Heart left ventricle (tissue), 16 donors: ENCODE data around the gene PTPRM. TPM values are rescaled to one million over a fixed set of nuclear protein-coding genes. Genes with fewer than 3 reads are reported as not detected.

Experiments
- ATAC-seq, 4 donors: fragments of 200-7000 bp; cut with Tn5 transposase; one replicate each; pipeline ENCODE4 v1.9.1; 2020 to 2022; ENCODE audit warnings: moderate library complexity in 4 of 4, mild to moderate bottlenecking in 3 of 4, moderate number of reproducible peaks in 1 of 4
- DNase-seq, 5 donors: peaks; one replicate each; pipeline ENCODE4 v3.0.0-alpha.2; 2020
- H3K27ac ChIP-seq, 12 donors: fragments of 200-600 bp; sonication (generic) in 4 of 12; one replicate each; pipeline versions ENCODE4 v1.5.0 to v1.8.0; 2016 to 2022; ENCODE audit warnings: mild to moderate bottlenecking in 2 of 12
- H3K27me3 ChIP-seq, 9 donors: fragments of 200-600 bp; sonication (generic) in 2 of 9; one replicate each; pipeline versions ENCODE4 v1.5.1 to v1.8.0; 2016 to 2022; ENCODE audit warnings: mild to moderate bottlenecking in 3 of 9
- H3K36me3 ChIP-seq, 9 donors: fragments of 200-600 bp; sonication (generic) in 2 of 9; one replicate each; pipeline versions ENCODE4 v1.5.0 to v1.8.0; 2018 to 2022; ENCODE audit warnings: mild to moderate bottlenecking in 2 of 9
- H3K4me1 ChIP-seq, 12 donors: fragments of 200-600 bp; sonication (generic) in 4 of 12; one replicate each; pipeline versions ENCODE4 v1.5.0 to v1.8.0; 2016 to 2022; ENCODE audit warnings: mild to moderate bottlenecking in 3 of 12
- H3K4me3 ChIP-seq, 12 donors: fragments of 200-600 bp; sonication (generic) in 4 of 12; one replicate each; pipeline versions ENCODE4 v1.5.0 to v1.8.0; 2017 to 2022; ENCODE audit warnings: mild to moderate bottlenecking in 9 of 12, moderate library complexity in 4 of 12
- H3K9me3 ChIP-seq, 12 donors: fragments of 200-600 bp; sonication (generic) in 4 of 12; one replicate each; pipeline versions ENCODE4 v1.5.0 to v1.8.0; 2016 to 2022; ENCODE audit warnings: mild to moderate bottlenecking in 1 of 12
- CTCF ChIP-seq, 12 donors: fragments of 200-600 bp; sonication (generic) in 4 of 12; IDR thresholded peaks; one replicate each; pipeline versions ENCODE4 v1.5.0 to v1.8.0; 2018 to 2022; ENCODE audit warnings: antibody characterized with exemption in 12 of 12, mild to moderate bottlenecking in 5 of 12
- POLR2A ChIP-seq, 2 donors: fragments of 450-650 bp; IDR thresholded peaks; one replicate each; pipeline ENCODE4 v1.6.1; 2017; ENCODE audit warnings: antibody characterized with exemption in 2 of 2, mild to moderate bottlenecking in 2 of 2, moderate library complexity in 2 of 2
- WGBS, 4 donors: extraction: QIAGEN DNeasy Blood & Tissue Kit in 2 of 4; methylation state at CpG; one replicate each; pipeline versions ENCODE4 v1.1.5 to v1.1.7; 2013 to 2018; 5-methylcytosine and 5-hydroxymethylcytosine counted together
- intact Hi-C, 10 donors: fragments of 100-400 bp; cut with DNase I; formaldehyde crosslinking; loops; one replicate each; pipeline versions ENCODE4 v1.11.1 to v1.14.2; 2022
- polyA plus RNA-seq, 2 donors: library from polyadenylated mRNA; stranded (reverse); fragments of 200-250 nt; gene quantifications; one replicate each; pipeline ENCODE4 v1.2.3, GENCODE V29; 2013
- total RNA-seq, 9 donors: library from RNA; depleted of rRNA in 2 of 9; stranded (reverse); fragments of >200 nt in 2 of 9; fragmentation: NEBNext Ultra II Directional in 3 of 9; extraction: Animal tissue kit (Norgen Biotek cat#: 25700) in 3 of 9; gene quantifications; one replicate each; pipeline versions ENCODE4 v1.1.0 to v1.2.4, GENCODE V29; 2016 to 2023
- donor health status: ischemic (EF 13 %, LVEDD 7.1; RV severe dilation, severe dysfunction).
- donor health status: healthy with polysubstance abuse.
- donor health status: DM: no; HTN: yes; CAD: no.
- donor health status: DM: no; HTN: no; CAD: no.
- donor health status: ischemic (EF 25% LVEDD 6.9; RV normal size, moderate dysfunction).
- donor health status: ischemic (EF 25% LVEDD 5.7; RV mildly dilated, moderate dysfunction).
- donor health status: healthy.
- donor health status: DM: yes; HTN: yes; CAD: no.
- donor health status: ischemic (EF 35%, LVEDD 5.7; RV mildly dilated, moderate dysfunction).
- donor health status: nonischemic (EF 11% LVEDD 7.7; RV severe dilation, severe dysfunction).
- donor health status: DM: yes; HTN: yes; CAD: no.
- donor health status: PGD.
- donor health status: ischemic (EF 29% LVEDD 5.4; RV normal size, mild dysfunction).
- donor health status: nonischemic (EF 23%, LVEDD 6.1; RV moderate dilation, normal function).

The PTPRM gene
- total and polyA plus RNA-seq, 11 donors: 93.8 to 186 (median 123) TPM

DNA sequence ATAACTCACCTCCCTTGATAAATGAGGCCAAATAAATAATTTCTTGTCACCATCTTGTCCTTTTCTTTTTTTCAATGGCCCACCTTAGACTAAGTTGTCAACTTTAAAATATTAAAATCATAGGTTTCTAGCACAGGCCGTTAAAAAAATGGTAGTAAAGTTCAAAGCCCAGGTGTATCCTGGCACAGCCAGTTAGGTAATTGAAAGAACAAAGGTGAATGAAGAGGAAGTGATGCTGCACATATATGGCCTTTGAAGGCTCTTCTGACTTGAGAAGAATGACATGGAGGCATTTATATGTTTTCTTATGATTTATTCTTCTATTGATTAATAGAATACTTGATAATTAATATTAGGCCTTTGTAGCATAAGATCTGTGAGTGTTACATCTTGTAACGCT lies 208.7 kb downstream of the PTPRM start:
- 80 to 87% (median 82%) methylated on average over 2 of the region's 2 CpGs for WGBS, 4 donors
- Histone ChIP-seq H3K36me3 (peaks cover 0 to 7% (median 0%) of the 10 kb centered on the region in 9 donors), H3K4me3 (no peak overlapping the region), H3K9me3 (no peaks in the 10 kb centered on the region), H3K27me3 (no peaks in the 10 kb centered on the region), H3K27ac (no peak overlapping the region), H3K4me1 (peaks cover 0 to 50% (median 24%) of the 10 kb centered on the region in 12 donors)
- no peak for TF ChIP-seq CTCF (IDR thresholded peaks at IDR 0.05)
- TF ChIP-seq POLR2A (IDR thresholded peaks at IDR 0.05): no peak
- DNase-seq (no peak), ATAC-seq (no peak)
- intact Hi-C loops: loop anchor here in 2 of 10 donors (10.0 kb wide), 2 partner anchors 599 to 699 kb away; no protein-coding TSS in a partner anchor

GRCh38 chr18:7778181-7778580 lies 211.1 kb downstream of the PTPRM start:
- 71 to 82% (median 77%) methylated on average over 7 of the region's 7 CpGs for WGBS, 4 donors
- TF ChIP-seq POLR2A (IDR thresholded peaks at IDR 0.05): no peak
- no peak for TF ChIP-seq CTCF (IDR thresholded peaks at IDR 0.05)
- Histone ChIP-seq H3K36me3 (peaks cover 0 to 7% (median 0%) of the 10 kb centered on the region in 9 donors), H3K4me1 (peaks cover 0 to 28% (median 9%) of the 10 kb centered on the region in 12 donors), H3K9me3 (no peaks in the 10 kb centered on the region), H3K27me3 (no peaks in the 10 kb centered on the region), H3K27ac (no peak overlapping the region), H3K4me3 (no peak overlapping the region)
- no peak for ATAC-seq
- no peak for DNase-seq
- intact Hi-C loops: loop anchor here in 2 of 10 donors (10.0 kb wide), 2 partner anchors 597 to 697 kb away; no protein-coding TSS in a partner anchor

GRCh38 chr18:7779211-7779610 lies 212.1 kb downstream of the PTPRM start:
- TF ChIP-seq POLR2A (IDR thresholded peaks at IDR 0.05) (no peak), CTCF (IDR thresholded peaks at IDR 0.05) (no peak)
- 80 to 89% (median 87%) methylated on average over 3 of the region's 3 CpGs for WGBS, 4 donors
- Histone ChIP-seq H3K4me1 (peaks cover 0 to 24% (median 8%) of the 10 kb centered on the region in 12 donors), H3K9me3 (peaks cover 0 to 3% (median 0%) of the 10 kb centered on the region in 12 donors), H3K27ac (no peak overlapping the region), H3K36me3 (peaks cover 0 to 7% (median 0%) of the 10 kb centered on the region in 9 donors), H3K4me3 (no peak overlapping the region), H3K27me3 (no peaks in the 10 kb centered on the region)
- ATAC-seq (no peak), DNase-seq (no peak)
- intact Hi-C loops: loop anchor here in 2 of 10 donors (10.0 kb wide), 2 partner anchors 596 to 696 kb away; no protein-coding TSS in a partner anchor

DNA sequence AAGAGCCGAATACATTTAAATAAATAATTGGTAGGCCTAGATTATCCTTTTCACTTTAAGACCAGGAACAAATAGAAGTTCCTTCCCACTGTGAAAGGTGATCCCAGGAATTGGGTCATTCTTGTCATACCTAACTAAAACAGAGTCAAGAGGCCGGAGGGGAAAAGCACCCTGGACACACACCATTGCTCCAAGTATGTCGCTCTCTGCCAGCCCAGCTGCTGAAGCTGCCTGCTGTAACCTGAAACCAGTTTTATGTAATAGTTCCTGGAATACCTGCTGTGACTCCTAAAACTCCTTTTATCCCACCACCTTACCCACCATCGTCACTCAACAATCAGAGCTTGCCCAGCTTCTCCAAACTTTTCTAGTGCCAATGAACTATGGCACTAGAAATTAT lies 217.1 kb downstream of the PTPRM start:
- 94 to 99% (median 95%) methylated on average over 4 of the region's 4 CpGs for WGBS, 4 donors
- ATAC-seq: no peak

More for the DNA sequence above, 217.1 kb downstream of the PTPRM start:
- Histone ChIP-seq H3K27ac (no peak overlapping the region), H3K9me3 (peaks cover 0 to 3% (median 0%) of the 10 kb centered on the region in 12 donors), H3K36me3 (no peaks in the 10 kb centered on the region), H3K4me1 (peaks cover 0 to 19% (median 5%) of the 10 kb centered on the region in 12 donors), H3K4me3 (no peak overlapping the region), H3K27me3 (no peaks in the 10 kb centered on the region)
- TF ChIP-seq POLR2A (IDR thresholded peaks at IDR 0.05): no peak
- TF ChIP-seq CTCF (IDR thresholded peaks at IDR 0.05): no peak
- intact Hi-C loops: loop anchor here in 1 of 10 donors (10.0 kb wide), 1 partner anchor 601 kb away; no protein-coding TSS in a partner anchor
- no peak for DNase-seq
